NCI-H2029 treated with DMSO at 0.1 percent for 48 hours (cell line): Measurements from ENCODE around the gene CACNA1D.
"Not testable (repeated sequence)": the region's sequence is repeated elsewhere in the genome, so short reads cannot be mapped to it uniquely, and the experiment has no call there.

ENCODE experiments used
- DNase-seq: peaks from one replicate; lab custom pipeline; 2025; lab: John Stamatoyannopoulos, UW

Gene CACNA1D

DNA sequence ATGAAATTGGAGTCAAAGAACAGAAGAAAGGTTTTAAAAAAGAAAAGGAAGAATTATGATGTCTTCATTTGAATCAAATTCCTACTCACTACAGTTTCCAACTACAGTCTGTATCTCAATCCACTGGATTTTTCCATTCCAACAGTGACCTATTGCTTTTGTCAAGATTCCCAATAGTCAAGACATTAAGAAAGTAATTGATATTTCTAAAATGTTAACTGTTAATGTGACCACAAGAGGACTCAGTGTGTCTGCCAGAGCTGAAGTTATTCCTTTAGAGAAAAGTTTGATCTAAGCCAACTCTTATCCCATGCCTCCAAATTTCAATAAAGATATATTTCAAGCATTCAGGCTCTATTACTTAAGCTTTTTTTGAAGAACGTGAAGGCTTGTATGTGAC is 163.2 kb downstream of the CACNA1D start:
- DNase-seq = no peak

DNA sequence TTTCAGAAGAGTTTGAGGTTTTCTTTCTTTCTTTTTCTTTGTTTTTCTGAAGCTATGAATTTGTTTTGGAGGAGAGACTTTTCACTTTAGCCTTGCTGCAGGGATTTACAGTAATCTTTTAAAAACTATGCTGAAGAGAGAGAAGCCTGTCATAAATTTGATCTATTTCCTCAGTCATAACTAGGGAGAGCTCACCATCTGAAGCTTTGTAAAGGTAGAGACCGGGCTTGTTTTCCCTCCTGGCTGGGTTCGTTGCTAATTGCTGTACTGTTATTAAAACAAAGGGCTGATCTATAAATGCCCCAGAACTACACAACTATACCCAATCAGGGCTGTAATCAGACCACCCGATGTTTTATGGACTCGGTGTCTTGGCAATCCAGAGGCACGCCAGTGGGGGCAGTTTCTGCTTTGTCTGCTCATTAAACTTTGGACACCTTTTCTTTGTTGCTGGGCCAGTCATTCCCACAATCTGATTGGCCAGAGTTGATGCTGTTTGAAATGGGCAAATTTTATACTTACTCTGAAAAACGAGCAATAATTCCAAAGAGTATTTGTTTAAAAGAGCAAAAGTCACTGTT is 164.3 kb downstream of the CACNA1D start:
- no peak for DNase-seq

DNA sequence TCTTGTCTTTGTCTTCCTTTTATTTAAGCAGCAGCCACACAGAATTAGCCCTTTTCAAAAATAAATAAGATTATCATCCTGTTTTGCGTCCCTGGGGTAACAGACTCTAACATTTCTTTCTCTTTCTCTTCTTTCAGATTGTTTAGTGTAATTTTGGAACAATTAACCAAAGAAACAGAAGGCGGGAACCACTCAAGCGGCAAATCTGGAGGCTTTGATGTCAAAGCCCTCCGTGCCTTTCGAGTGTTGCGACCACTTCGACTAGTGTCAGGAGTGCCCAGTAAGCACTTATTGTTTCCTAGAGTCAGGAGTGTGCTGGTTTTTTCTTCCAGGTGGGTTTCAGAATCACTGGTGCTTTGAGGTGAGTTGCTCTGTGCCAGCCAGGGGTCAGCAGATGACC is 165.6 kb downstream of the CACNA1D start:
- no peak for DNase-seq

DNA sequence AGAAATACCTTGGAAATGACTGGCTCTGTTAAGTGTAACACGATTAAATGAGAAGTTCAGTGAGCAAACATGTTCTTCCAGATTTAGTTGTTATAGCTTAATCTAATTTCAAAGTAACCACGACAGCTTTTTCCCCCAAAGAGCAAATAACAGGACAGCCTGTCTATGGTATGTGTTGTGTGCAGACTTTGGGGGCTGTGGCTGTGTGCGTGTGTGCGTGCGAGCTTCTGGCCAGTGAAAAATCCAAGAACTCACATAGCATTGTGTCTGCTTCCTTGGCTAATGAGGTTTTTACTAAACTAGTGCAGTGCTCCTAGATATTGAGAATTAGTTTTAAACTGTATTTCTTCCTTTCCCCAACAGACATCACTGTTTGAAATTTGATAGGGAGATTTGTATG is 167.1 kb downstream of the CACNA1D start:
- no peak for DNase-seq

DNA sequence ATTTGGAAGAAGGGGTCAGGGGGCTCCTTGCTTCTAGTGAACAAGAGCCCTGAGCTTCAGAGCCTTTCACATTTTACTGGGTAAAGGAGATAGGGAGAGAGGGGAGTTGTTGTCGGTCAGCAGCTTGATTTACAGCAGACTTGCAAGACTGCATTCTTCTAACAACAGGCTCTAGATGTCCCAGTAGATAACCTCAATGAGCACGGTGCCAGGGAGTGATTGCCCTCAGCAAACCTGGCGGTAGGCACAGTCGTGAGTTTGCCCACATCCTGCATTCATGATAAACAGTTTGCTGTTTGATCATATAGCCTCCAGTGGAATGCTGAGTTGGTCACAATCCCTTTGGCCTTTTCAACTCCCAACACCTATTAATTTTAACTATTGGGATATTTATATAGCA is 170.4 kb downstream of the CACNA1D start:
- DNase-seq = not testable (repeated sequence)

DNA sequence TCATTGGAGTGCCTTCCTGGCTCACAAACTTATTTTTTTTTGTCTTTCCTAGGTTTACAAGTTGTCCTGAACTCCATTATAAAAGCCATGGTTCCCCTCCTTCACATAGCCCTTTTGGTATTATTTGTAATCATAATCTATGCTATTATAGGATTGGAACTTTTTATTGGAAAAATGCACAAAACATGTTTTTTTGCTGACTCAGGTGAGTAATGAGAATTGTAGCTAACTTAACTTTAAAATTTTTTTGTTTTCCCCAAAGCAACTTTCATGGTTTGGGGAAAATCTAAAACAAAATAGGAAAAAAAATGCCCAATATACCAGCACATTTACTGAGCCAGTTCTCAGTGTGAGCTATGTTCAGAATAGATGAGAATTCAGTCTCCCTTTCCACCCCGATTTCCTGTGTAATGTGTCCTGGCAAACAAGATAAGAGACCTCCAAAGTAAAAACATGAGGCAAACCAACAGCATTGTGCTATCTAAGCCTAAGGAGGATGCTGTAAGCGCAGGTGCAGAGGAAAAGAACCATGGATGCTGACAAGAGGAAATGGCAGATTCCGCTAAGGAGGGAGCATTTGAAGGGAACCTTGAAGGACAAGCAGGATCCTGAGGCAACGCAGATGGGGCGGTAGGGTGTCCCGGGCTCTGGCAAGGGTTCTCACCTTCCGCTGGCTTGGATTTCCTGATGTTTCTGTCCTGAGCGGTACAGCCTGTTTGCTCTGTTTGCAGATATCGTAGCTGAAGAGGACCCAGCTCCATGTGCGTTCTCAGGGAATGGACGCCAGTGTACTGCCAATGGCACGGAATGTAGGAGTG is 171.4 kb downstream of the CACNA1D start:
- no peak for DNase-seq

DNA sequence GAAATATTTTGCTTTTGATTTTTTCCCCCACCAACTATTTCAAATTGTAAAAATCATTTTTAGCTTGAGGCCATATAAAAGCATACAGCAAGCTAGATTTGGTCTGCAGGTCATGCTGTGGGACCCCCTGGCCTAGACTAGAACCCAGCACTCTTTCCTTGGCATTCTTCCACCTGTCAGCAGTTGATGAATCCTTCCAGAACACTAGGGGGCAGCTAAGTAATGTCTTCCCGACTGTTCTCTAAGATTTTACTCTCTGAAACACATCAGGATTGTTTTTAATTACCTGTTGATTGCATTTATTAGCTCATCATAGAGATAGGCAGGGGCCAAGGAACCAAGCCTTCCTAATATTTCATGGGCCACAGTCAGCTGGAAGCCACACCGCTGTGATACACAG is 174.5 kb downstream of the CACNA1D start:
- DNase-seq = no peak

DNA sequence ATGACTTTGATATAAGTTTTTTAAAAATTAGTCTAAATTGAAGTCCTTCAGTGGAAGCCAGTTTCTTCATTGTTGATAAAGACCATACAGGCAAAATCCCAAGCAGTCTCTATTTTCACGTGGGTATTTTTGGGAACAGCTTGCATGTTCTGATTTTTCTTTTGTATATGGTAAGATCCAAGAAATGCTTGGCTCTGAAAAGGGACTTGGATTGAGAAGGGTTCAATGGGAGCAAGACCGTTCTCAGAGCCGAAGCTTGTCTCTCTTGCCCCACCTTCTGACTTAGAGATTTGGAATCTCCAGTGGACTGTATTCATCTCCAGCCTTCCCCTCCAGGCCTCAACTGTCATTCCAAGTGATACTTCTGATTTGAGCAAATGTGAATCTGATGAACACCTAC is 176.3 kb downstream of the CACNA1D start:
- DNase-seq = no peak

DNA sequence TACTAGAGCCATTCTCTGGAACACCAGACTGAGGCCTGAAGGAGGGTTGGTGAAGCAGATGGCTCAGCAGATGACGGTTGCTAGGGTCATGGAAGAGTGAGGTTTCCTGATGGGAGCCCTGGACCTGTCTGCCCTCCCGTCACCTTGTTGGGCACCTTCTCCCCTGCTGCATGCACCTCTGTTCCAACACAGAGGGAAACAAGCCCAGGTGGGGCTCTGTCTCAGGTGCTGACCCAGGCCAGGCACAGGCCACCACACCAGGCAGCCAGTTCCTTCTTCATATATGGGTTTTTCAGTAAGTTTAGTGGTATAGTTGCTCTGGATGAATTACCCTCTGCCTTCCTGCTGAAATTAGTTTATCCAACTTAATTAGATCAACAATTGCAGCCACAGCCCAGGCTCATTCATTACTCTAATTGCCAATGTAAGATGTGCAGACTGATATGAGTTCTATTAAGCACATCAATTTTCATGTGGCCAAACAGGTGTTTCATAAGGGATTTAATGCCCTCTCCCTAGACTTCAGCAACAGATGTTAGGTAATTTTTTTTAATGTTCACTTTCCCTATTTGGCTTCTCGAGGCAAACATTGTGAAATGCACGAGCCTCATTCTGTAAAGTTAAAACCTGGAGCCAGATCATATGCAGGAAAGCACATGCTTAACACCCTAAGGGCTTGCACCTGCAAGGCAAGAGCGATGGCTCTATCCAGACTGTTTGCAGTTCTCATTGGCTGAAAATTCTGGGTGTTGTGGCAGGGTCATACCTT is 177.0 kb downstream of the CACNA1D start:
- DNase-seq = no peak

DNA sequence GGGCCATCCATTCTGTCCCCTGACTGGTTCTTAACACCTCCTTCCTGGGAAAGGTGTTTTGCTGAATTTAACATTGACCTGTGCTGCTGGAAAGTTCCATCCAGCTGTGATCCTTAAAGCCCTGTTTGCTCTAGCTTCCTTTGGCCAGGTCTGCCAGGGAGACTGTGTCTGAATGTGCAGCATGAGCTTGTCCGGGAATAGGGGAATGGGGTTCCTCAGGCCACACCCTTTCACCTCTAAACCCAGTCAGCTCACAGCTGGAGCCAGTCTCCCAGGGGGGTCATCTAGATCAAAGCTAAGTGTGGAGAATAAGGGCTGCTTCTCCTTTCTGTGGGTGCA is 177.5 kb downstream of the CACNA1D start:
- no peak for DNase-seq

DNA sequence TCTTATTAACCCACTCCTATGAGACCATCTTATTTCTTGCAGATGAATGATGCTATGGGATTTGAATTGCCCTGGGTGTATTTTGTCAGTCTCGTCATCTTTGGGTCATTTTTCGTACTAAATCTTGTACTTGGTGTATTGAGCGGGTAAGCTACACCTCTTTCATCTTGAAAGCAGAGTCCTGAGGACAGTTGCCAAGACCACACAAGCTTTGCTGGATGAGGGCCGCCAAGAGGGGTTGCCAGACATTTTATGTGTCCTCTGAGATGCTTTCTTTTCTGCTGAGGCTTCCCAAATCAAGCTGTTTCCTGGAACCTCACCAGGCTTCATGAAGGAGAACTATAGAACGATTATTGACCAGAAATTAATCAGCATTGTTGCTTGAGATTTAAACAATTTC is 178.6 kb downstream of the CACNA1D start:
- no peak for DNase-seq

DNA sequence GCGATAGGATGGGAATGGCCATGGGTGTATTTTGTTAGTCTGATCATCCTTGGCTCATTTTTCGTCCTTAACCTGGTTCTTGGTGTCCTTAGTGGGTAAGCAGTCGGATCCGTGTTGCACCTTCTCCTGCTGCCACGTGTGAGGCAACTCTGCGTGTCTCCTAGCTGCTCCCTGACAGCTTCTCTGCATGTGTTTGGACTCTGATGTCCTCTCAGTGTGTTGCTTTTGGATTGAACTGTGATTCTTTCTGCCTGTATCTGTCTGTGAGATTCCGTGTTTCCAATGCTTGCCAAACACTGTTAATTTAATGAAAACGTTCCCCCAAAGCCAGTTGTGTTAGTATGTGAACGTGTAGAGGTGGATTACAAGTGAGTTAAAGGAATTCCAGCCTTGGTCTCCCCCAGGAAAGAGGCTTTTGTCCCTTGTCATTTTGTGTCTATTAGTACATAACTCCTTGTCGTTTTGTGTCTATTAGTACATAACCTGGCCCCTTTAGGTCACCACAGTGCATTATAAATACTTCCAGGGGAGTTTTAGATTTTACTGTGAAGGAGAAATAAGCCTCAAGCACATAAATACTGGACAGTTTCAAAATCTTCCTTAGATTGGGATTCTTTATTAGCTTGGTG is 179.4 kb downstream of the CACNA1D start:
- no peak for DNase-seq

DNA sequence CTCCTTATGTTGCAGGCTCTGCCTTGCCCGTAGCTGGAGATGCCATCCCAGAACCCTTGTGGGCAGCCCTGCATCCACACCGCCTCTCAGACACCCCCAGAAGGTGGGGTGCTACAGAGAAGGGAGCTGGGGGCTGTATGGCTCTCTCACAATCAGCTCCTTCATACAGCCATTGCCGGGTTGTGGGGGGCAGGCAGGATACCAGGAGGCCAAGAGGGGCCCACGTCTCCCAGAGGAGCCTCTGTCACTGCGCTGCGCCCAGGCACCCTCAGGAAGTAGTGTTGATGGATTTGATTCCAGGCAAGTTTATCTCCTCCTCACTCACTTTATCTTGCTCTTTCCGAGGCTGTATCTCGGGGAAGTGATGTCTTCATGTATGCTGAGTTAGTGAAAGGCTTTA is 180.2 kb downstream of the CACNA1D start:
- DNase-seq = no peak

DNA sequence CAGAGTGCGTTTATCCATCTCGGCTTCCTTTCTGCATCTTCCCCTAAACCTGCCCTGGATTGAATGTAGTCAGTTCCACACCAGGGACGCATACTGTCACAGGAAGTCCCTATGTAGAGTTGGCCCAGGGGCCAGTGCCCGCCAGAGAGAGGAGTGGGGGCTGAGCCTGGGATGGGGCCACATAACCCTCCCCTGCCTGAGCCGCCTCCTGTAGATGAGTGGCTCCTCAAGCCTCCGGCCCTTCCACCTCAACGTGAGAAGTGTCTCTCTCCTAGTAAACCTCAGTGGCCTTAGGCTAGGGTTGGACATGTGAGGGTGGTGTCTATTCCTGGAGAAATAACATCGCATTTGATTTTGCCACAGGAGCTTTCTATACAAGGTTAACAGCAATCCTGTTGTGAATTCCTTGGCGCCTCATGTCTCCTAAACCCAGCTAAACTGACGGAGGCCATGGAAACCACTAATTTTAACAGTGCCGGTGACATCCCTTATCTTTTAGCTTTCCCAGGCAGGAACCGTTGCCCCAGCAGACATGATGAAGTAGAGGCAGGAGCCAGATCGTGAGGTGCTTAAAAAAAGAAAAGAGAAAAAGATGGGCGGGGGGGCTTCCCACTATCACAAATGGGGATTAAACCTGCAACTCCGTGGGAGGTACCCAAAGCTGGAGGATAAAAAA is 180.7 kb downstream of the CACNA1D start:
- no peak for DNase-seq

DNA sequence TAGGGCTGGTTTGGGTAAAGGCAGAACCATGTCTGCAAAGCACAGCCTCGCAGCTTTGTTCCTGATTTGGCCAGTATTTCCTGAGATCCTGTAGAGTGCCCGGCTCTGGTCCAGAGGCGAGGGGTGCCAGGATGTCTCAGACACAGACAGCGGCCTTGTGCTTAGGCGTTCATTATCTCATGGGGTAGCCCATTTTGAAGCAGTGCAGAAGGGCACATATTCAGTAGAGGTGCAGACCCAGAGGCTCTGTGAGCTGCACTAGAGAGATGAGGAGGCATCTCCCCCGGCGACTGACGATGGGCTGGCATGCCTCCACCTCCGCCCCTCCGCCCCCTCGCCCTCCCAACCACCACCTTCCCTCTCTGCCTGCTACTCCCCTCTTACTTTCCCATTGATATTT is 181.5 kb downstream of the CACNA1D start:
- no peak for DNase-seq

DNA sequence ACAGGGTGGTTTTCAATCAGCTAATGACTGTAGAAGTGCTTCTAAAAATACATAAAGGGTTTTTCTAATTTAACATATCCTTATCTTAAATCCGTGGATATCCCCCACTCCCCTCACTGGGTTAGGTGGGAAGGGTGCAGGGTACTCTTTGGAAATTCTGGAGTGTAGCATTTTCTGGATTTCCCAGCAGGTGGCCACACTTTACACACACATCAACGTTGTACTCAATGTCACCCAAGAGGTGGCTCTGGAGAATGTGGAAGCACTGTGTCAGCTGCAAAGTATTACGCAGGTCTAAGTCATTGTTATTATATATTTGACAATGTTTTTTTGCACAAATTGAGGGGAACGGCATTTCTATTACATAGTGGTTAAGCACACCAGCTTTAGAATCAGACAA is 183.0 kb downstream of the CACNA1D start:
- DNase-seq = peak; percentile 3

DNA sequence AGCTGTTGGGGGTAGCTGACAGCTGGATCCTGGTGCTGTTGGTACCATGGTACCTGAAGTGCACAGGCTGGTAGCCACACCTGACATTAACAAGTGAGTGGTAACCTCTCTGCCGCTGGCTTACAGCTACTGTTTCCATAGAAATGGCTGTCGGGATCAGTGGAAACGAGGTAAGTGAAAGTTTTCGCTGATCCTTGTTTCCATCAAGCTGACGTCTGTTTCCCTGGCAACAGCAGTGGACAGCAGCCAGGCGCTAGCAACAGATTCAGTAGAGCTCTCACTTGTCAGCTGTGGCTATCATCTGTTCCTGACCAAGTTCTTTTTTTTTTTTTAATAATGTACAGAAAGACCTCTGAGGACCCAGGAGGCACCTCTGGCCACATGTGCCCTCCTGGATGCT is 185.6 kb downstream of the CACNA1D start:
- DNase-seq = no peak

DNA sequence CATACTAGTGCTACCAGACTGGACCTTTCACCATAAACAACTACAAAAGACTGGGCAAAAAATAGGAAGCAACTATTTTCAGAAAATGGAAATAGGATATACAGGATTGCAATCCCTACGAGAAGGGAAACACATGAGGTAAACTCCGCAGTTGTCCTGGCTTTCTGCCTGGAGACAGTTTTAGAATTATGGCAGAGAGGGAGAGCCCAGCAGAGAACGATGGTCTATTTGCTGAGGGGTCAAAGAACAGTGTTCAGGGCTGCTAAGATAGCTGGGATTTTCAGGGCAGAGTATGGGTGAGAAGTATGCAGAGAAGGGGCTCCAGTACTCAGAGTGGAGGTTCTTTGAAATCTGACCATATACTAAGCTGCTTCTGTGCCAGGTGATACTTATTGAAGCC is 188.4 kb downstream of the CACNA1D start:
- no peak for DNase-seq

DNA sequence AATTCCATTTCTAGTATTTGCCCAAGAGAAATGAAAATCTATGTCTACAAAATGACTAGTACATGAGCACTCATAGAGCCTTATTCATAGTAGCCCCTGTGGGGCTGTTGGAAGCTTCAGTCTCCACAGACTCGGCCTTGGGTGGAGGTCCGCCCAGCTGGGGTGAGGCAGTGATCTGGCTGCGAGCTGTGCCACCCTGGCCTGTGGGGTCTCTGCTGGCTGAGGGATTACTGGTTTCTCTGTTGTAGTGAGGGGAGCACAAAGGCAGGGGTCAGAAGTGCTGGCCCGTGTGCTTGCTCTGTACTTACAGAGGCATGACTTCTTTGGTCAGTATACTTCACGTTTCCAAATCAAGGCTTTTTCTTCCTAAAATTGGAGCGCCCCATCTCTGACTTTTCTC is 193.7 kb downstream of the CACNA1D start:
- DNase-seq = no peak

DNA sequence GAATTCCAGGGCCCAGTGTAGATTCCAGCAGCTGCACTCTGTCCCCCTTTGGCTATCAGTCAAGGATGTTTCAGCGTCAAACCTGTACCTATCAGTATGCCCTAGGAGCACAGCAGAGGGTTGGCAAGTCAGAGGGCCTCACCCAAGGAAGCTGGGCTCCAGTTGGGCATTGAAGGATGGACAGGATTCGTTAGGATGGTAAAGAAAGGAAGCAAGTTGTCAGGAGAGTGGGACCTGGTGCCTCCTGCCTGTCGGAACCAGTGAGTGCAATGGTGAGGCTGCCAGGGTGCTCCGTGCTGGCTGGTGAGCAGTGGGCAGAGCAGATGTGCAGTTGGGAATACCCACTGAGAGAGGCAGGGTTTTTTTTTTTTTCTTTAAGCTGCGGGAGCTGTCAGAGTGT is 194.6 kb downstream of the CACNA1D start:
- DNase-seq = no peak

DNA sequence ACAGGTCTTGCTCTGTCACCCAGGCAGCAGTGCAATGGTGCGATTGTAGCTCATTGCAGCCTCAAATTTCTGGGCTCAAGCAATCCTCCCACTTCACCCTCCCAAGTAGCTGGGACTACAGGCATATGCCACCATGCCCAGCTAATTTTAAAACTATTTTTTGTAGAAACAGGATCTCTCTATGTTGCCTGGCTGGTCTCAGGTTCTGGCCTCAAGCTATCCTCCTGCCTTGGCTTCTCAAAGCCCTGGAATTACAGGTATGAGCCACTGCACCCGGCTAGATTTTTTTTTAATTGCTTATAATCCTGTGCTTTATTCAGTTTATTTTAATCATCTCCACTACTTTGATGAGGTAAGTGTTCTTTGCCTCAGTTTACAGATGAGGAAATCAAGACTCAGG is 195.3 kb downstream of the CACNA1D start:
- no peak for DNase-seq

DNA sequence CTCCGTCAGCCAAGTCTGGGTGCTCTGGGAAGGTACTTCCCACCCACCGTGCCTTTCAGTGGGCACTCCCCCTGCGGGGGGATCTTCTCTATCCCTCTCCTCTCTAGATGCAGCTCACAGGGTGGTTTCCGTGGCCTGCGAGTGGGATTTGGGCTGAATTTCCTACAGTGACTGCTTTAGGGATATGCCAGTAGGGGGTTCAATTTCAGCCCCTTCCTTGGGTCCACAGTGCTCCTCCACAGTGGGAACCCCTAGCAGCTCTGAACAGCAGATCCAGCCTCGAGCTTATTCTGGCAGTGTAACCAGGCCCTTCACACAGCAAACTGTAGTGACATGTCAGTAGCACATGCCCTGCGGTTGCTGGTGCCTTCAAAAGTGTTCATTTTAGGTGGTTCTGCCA is 196.1 kb downstream of the CACNA1D start:
- DNase-seq = no peak
